RWPE2 (cell line): ENCODE measurements around the gene MICAL2.
A peak's percentile ranks its signal among the peaks of the same experiment; 100 is the strongest.

Source experiments
- ATAC-seq: fragments of 200-7000 bp; cut with Tn5 transposase; 3 replicates; pipeline ENCODE4 v1.9.1; 2021; ENCODE audit warnings: low read depth
- DNase-seq: peaks from one replicate; pipeline ENCODE4 v3.0.0-alpha.2; 2020; ENCODE audit warnings: low spot score
- H3K27ac ChIP-seq: fragments of 450-650 bp; 2 replicates; pipeline ENCODE4 v1.5.1; 2017; ENCODE audit warnings: mild to moderate bottlenecking; ENCODE audit not compliant: poor library complexity, severe bottlenecking
- H3K27me3 ChIP-seq: fragments of 250-450 bp; sonication (Bioruptor Pico); 2 replicates; pipeline ENCODE4 v1.5.1; 2021; ENCODE audit warnings: mild to moderate bottlenecking, moderate library complexity; ENCODE audit not compliant: insufficient read depth, poor library complexity, severe bottlenecking
- H3K36me3 ChIP-seq: fragments of 250-450 bp; sonication (Bioruptor Pico); 2 replicates; pipeline ENCODE4 v1.5.1; 2020; ENCODE audit warnings: low read depth, mild to moderate bottlenecking, moderate library complexity
- H3K4me1 ChIP-seq: fragments of 250-450 bp; sonication (Bioruptor Pico); 2 replicates; pipeline ENCODE4 v1.5.1; 2021; ENCODE audit warnings: mild to moderate bottlenecking, moderate library complexity; ENCODE audit not compliant: insufficient read depth, poor library complexity, severe bottlenecking
- H3K4me3 ChIP-seq: fragments of 250-450 bp; sonication (Bioruptor Pico); 2 replicates; pipeline ENCODE4 v1.5.1; 2021; ENCODE audit warnings: mild to moderate bottlenecking, moderate library complexity; ENCODE audit not compliant: severe bottlenecking
- H3K9me3 ChIP-seq: fragments of 250-450 bp; sonication (Bioruptor Pico); 2 replicates; pipeline ENCODE4 v1.5.1; 2021; ENCODE audit warnings: mild to moderate bottlenecking, moderate library complexity; ENCODE audit not compliant: severe bottlenecking
- TF ChIP-seq, protein P1 (sequence below): fragments of 450-650 bp; IDR thresholded peaks from one replicate; pipeline ENCODE4 v1.5.1; 2017; ENCODE audit warnings: mild to moderate bottlenecking, moderate library complexity; ENCODE audit not compliant: poor library complexity, severe bottlenecking

Gene MICAL2

DNA sequence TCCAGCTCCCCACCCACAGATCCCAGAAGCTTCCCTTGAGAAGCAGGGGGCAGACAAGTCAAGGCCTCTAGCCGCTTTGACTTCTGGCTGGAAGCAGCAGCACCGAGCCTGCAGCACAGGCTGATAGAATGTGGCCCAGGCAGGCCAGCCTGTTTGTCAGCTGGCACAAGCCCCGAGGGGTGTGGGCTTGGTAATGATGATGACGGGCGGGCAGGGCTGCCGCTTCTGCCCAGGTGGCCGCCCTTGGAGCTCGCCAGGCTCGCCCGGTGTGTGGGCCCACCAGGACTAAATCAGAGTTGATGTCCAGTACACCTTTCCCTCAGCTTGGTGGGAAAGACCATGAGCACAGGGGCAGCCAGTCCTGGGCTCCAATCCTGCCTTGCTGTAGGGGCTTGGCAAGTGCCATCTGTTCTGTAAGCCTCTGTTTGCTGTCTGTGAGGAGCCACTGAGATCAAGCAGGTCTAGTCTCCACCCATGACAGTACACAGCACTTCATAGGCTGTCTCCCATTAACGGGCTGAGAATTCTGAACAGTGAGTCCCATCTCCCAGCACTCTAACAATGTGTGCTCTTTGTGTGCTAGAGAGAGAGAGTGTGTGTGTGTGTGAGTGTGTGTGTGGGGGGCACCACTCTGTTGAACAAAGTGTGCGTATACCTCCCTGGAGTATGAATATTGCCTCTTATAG is 26.8 kb downstream of the MICAL2 start:
- Histone ChIP-seq H3K4me1 (no peaks in the 10 kb centered on the region), H3K36me3 (peaks cover 98% of the 10 kb centered on the region), H3K27me3 (no peaks in the 10 kb centered on the region), H3K27ac (peak overlapping the region; percentile 37), H3K4me3 (no peak overlapping the region), H3K9me3 (no peaks in the 10 kb centered on the region)
- DNase-seq (no peak), ATAC-seq (no peak)
- TF ChIP-seq, protein P1, sequence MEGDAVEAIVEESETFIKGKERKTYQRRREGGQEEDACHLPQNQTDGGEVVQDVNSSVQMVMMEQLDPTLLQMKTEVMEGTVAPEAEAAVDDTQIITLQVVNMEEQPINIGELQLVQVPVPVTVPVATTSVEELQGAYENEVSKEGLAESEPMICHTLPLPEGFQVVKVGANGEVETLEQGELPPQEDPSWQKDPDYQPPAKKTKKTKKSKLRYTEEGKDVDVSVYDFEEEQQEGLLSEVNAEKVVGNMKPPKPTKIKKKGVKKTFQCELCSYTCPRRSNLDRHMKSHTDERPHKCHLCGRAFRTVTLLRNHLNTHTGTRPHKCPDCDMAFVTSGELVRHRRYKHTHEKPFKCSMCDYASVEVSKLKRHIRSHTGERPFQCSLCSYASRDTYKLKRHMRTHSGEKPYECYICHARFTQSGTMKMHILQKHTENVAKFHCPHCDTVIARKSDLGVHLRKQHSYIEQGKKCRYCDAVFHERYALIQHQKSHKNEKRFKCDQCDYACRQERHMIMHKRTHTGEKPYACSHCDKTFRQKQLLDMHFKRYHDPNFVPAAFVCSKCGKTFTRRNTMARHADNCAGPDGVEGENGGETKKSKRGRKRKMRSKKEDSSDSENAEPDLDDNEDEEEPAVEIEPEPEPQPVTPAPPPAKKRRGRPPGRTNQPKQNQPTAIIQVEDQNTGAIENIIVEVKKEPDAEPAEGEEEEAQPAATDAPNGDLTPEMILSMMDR: no peak

DNA sequence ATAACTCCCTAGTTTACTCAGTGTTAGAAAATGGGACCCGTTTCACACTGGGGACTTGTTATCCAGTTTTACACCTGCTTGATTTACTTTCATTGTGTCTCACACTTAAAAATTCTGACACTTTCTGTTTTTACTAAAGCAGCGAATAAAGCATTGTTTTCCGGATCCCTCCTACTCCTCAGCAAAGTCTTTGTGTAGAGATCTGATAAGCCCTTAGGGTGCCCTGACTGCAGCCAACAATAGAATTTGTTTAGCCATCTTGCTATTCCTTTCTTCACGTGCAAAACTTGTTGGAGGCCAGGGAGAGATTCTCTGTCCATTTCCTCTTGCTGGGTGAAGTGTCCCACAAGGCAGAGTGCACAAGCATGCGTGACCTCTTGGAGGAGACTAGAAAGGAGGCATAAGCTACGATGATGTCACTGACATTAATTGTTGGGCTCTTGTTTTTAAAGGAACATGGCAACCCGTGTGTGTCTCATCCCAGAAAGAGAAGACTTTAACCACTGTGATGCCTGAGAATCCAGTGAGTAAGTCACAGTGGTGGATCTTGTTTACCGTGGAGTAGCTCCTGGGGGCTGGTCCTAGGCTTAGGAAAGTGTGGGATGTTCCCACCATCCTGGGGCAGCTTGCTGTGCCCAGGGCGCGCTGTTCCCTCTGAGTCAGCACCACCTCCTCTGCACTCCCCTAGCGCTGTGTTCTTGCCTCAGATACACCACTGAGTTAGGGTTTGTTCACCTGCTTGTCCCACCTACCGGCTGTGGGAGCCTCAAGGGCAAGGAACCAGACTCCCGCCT is 27.7 kb downstream of the MICAL2 start:
- no peak overlapping the region for H3K4me3 ChIP-seq
- H3K27ac ChIP-seq: peak overlapping the region; percentile 37
- ATAC-seq: peak; percentile 22; the same call in 1 of the 3 replicates
- H3K27me3 ChIP-seq: no peaks in the 10 kb centered on the region
- DNase-seq: no peak
- H3K4me1 ChIP-seq: no peaks in the 10 kb centered on the region
- H3K36me3 ChIP-seq: peaks cover 98% of the 10 kb centered on the region
- no peaks in the 10 kb centered on the region for H3K9me3 ChIP-seq
- TF ChIP-seq, protein P1: no peak

DNA sequence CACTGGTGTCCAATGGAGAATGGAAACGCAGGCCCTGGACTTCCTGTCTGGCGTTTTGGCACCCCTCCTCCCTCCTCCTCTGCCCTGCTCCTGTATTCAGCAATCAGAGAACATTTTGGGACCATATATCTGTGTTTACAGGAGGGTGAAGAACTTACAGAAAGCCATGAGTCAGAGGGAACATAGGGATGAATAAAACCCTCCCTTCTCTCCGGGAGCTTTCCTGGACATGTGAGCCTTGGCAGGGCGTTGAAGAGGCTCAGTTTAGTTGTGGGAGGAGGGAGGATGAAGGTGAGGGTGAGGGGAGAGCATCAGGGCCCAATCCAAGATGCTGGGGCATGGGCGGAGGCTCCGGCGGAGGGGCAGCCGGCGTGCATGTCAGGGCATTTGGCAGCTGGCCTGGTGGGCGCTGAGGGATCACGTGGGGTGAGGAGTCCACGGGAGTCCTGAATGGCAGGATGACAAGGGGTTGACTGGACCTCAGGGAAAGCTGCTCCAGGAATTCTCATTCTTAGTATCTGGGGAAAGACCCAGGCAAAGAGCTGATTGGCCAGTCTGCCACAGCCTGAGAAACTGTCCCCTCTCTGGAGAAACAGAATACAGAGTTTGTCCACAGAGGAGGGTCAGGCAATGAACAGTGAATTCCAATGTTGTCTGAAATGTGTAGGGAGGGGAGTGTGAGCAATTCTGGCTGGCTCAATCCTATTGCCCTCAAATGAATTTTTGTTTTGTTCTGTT is 28.9 kb downstream of the MICAL2 start:
- Histone ChIP-seq H3K4me1 (no peaks in the 10 kb centered on the region), H3K27ac (peak overlapping the region; percentile 37), H3K9me3 (no peaks in the 10 kb centered on the region), H3K36me3 (peaks cover 100% of the 10 kb centered on the region), H3K27me3 (no peaks in the 10 kb centered on the region), H3K4me3 (no peak overlapping the region)
- DNase-seq (no peak), ATAC-seq (no peak)
- TF ChIP-seq, protein P1: no peak

DNA sequence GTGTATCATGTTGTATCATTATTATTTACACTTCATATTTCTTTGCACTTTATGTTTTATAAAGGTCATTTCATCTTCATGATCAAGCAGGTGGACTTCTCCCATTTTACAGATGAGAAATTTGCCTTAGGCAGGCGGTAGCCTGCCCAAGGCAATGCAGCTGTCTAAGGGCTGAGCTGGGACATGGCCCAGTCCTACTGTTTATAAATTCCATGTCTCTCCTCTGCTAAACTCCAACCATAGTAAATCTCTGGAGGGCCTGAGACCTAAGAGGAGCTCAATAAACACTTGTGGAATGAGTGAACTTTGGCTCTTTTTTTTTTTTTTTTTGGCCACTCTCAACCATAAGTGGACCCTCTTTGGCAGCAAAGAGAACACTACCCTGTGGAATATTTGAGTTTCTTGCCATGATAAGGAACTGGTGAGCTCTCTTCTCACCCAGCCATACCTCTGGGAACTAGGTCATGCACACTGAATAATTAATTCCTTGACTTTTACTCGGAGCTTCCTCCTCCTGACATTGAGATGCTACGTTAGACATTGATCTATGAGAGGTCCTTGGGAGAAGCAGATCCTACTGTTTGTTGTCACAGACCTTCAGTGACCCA is 29.9 kb downstream of the MICAL2 start:
- Histone ChIP-seq H3K4me1 (no peaks in the 10 kb centered on the region), H3K27me3 (no peaks in the 10 kb centered on the region), H3K36me3 (peaks cover 100% of the 10 kb centered on the region), H3K27ac (peak overlapping the region; percentile 37), H3K9me3 (no peaks in the 10 kb centered on the region), H3K4me3 (no peak overlapping the region)
- TF ChIP-seq, protein P1: no peak
- ATAC-seq: no peak
- DNase-seq: no peak
